OCI-LY1 (cell line): ENCODE data around the gene RHOT1.
A peak's percentile ranks its signal among the peaks of the same experiment; 100 is the strongest.

ENCODE experiments used
- H2AFZ ChIP-seq: fragments of 200-600 bp; sonication (generic), shearing (Covaris generic); 2 replicates; pipeline ENCODE4 v1.6.0; 2014; ENCODE audit warnings: antibody characterized with exemption, mild to moderate bottlenecking, low read length
- H3F3A ChIP-seq: fragments of 200-600 bp; sonication (generic), shearing (Covaris generic); 2 replicates; pipeline ENCODE4 v1.6.0; 2014; ENCODE audit warnings: mild to moderate bottlenecking, antibody characterized with exemption, low read length, moderate library complexity; ENCODE audit not compliant: insufficient read depth
- H3K27ac ChIP-seq: fragments of 200-600 bp; sonication (generic); 2 replicates; pipeline ENCODE4 v1.5.1; 2014; ENCODE audit warnings: low read length, mixed run types, mild to moderate bottlenecking, low read depth; ENCODE audit not compliant: poor library complexity, severe bottlenecking
- H3K27me3 ChIP-seq: fragments of 200-600 bp; sonication (generic); 2 replicates; pipeline ENCODE4 v1.6.0; 2014; ENCODE audit warnings: antibody characterized with exemption, mild to moderate bottlenecking, low read length, moderate library complexity; ENCODE audit not compliant: insufficient read depth
- H3K36me3 ChIP-seq: fragments of 200-600 bp; sonication (generic); 2 replicates; pipeline ENCODE4 v1.6.1; 2014; ENCODE audit warnings: mild to moderate bottlenecking, antibody characterized with exemption, low read length, moderate library complexity, mixed read lengths; ENCODE audit not compliant: insufficient read depth
- H3K4me1 ChIP-seq: fragments of 200-600 bp; sonication (generic); 2 replicates; pipeline ENCODE4 v1.5.1; 2014; ENCODE audit warnings: mild to moderate bottlenecking, low read length, moderate library complexity; ENCODE audit not compliant: insufficient read depth, severe bottlenecking
- H3K4me2 ChIP-seq: fragments of 200-600 bp; sonication (generic), shearing (Covaris generic); 2 replicates; pipeline ENCODE4 v1.6.1; 2014; ENCODE audit warnings: low read length
- H3K4me3 ChIP-seq: fragments of 200-600 bp; sonication (generic); 2 replicates; pipeline ENCODE4 v1.5.1; 2014; ENCODE audit warnings: low read length, low read depth, mild to moderate bottlenecking, mixed read lengths; ENCODE audit not compliant: poor library complexity, severe bottlenecking
- H3K79me2 ChIP-seq: fragments of 200-600 bp; shearing (Covaris generic); 2 replicates; pipeline ENCODE4 v1.6.1; 2016; ENCODE audit warnings: mixed run types, low read length, mixed read lengths; ENCODE audit not compliant: insufficient read depth
- H3K9ac ChIP-seq: fragments of 200-600 bp; sonication (generic), shearing (Covaris generic); 2 replicates; pipeline ENCODE4 v1.6.1; 2014; ENCODE audit warnings: mild to moderate bottlenecking, low read length, mixed read lengths
- H3K9me2 ChIP-seq: fragments of 200-600 bp; sonication (generic), shearing (Covaris generic); 2 replicates; pipeline ENCODE4 v1.6.1; 2014; ENCODE audit warnings: low read depth, mild to moderate bottlenecking, low read length, mixed read lengths
- H3K9me3 ChIP-seq: fragments of 200-600 bp; shearing (Covaris generic); 2 replicates; pipeline ENCODE4 v1.6.1; 2014; ENCODE audit warnings: low read length, mixed read lengths
- H4K20me1 ChIP-seq: fragments of 200-600 bp; sonication (generic), shearing (Covaris generic); 2 replicates; pipeline ENCODE4 v1.6.0; 2016; ENCODE audit warnings: mild to moderate bottlenecking, low read length; ENCODE audit not compliant: insufficient read depth
- CTCF ChIP-seq: fragments of 200-600 bp; sonication (generic), shearing (Covaris generic); IDR thresholded peaks from 2 replicates; pipeline ENCODE4 v1.5.1; 2017; ENCODE audit warnings: mild to moderate bottlenecking, antibody characterized with exemption, low read length, moderate library complexity, mixed read lengths
- EZH2 ChIP-seq: fragments of 200-600 bp; sonication (generic), shearing (Covaris generic); IDR thresholded peaks from 2 replicates; pipeline ENCODE4 v1.8.0; 2017; ENCODE audit warnings: borderline replicate concordance, mixed run types, mild to moderate bottlenecking, antibody characterized with exemption, low read length, moderate library complexity, mixed read lengths

The RHOT1 gene

GRCh38 chr17:32110596-32110995 lies 31.7 kb upstream of the RHOT1 start:
- no peak overlapping the region for H3K4me2 ChIP-seq
- no peaks in the 10 kb centered on the region for H3K9me2 ChIP-seq
- H3K9ac ChIP-seq = no peak overlapping the region
- H3K36me3 ChIP-seq = no peaks in the 10 kb centered on the region; the same call in 1 of the 2 replicates
- no peaks in the 10 kb centered on the region for H3K79me2 ChIP-seq
- H3F3A ChIP-seq = peaks cover 4% of the 10 kb centered on the region; the same call in 1 of the 2 replicates
- H3K9me3 ChIP-seq = no peaks in the 10 kb centered on the region
- no peak overlapping the region for H3K4me3 ChIP-seq
- H3K4me1 ChIP-seq = peaks cover 10% of the 10 kb centered on the region
- TF ChIP-seq CTCF (no peak), EZH2 (no peak)
- H4K20me1 ChIP-seq = no peaks in the 10 kb centered on the region
- H2AFZ ChIP-seq = no peak overlapping the region
- no peak overlapping the region for H3K27ac ChIP-seq
- no peaks in the 10 kb centered on the region for H3K27me3 ChIP-seq

- Histone ChIP-seq H3K4me1 (peaks cover 10% of the 10 kb centered on the region), H3K9ac (no peak overlapping the region), H3K27ac (no peak overlapping the region), H4K20me1 (no peaks in the 10 kb centered on the region), H2AFZ (no peak overlapping the region), H3K4me3 (no peak overlapping the region), H3F3A (peaks cover 4% of the 10 kb centered on the region; the same call in 1 of the 2 replicates), H3K27me3 (no peaks in the 10 kb centered on the region), H3K4me2 (no peak overlapping the region; the same call in 1 of the 2 replicates), H3K36me3 (no peaks in the 10 kb centered on the region; the same call in 1 of the 2 replicates), H3K9me3 (no peaks in the 10 kb centered on the region), H3K79me2 (no peaks in the 10 kb centered on the region), H3K9me2 (no peaks in the 10 kb centered on the region)
- TF ChIP-seq EZH2 (no peak), CTCF (peak; percentile 80)
Observed at GRCh38 chr17:32111141-32111771, 31.0 kb upstream of the RHOT1 start.

GRCh38 chr17:32112416-32112815 lies 29.9 kb upstream of the RHOT1 start:
- Histone ChIP-seq H3K4me2 (no peak overlapping the region), H3K9ac (no peak overlapping the region)

More at GRCh38 chr17:32112416-32112815, 29.9 kb upstream of the RHOT1 start:
- Histone ChIP-seq H3K27ac (no peak overlapping the region), H3K4me3 (no peak overlapping the region), H3K9me2 (no peaks in the 10 kb centered on the region), H3K4me1 (peaks cover 4% of the 10 kb centered on the region), H3K36me3 (no peaks in the 10 kb centered on the region; the same call in 1 of the 2 replicates), H3K79me2 (no peaks in the 10 kb centered on the region), H3K27me3 (no peaks in the 10 kb centered on the region), H2AFZ (no peak overlapping the region), H3F3A (peaks cover 4% of the 10 kb centered on the region; the same call in 1 of the 2 replicates), H4K20me1 (no peaks in the 10 kb centered on the region), H3K9me3 (no peaks in the 10 kb centered on the region)
- TF ChIP-seq EZH2 = no peak
- TF ChIP-seq CTCF = no peak; the same call in 1 of the 2 replicates
